ENCODE data around the gene DPYD.

Gene DPYD

DNA sequence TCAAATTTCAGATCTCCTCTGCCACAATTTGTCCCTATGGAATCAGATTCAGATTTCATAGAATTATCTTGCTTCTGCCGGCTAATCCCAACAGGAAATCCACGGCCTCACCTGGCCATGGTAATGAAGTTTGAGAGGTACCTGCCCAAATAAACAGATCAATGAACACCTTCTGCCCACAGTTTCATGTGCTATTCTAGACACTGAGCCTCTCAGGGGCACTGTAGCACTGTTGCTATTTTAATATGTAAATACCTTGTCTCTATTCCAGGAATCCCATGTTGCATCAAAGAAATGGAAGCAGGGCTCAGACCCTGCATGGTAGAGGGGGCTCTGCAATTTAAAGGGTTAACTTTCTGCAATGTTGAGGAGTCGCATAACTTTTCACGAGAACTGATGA is 606.1 kb downstream of the DPYD start:
- TF ChIP-seq, protein P1, sequence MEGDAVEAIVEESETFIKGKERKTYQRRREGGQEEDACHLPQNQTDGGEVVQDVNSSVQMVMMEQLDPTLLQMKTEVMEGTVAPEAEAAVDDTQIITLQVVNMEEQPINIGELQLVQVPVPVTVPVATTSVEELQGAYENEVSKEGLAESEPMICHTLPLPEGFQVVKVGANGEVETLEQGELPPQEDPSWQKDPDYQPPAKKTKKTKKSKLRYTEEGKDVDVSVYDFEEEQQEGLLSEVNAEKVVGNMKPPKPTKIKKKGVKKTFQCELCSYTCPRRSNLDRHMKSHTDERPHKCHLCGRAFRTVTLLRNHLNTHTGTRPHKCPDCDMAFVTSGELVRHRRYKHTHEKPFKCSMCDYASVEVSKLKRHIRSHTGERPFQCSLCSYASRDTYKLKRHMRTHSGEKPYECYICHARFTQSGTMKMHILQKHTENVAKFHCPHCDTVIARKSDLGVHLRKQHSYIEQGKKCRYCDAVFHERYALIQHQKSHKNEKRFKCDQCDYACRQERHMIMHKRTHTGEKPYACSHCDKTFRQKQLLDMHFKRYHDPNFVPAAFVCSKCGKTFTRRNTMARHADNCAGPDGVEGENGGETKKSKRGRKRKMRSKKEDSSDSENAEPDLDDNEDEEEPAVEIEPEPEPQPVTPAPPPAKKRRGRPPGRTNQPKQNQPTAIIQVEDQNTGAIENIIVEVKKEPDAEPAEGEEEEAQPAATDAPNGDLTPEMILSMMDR (conservative IDR thresholded peaks at IDR 0.05; ENCODE audit: low read length) = no peak
- no peak overlapping the region for H3K4me3 ChIP-seq (ENCODE audit: low read length)
- no peak for DNase-seq (ENCODE audit: low read depth)

DNA sequence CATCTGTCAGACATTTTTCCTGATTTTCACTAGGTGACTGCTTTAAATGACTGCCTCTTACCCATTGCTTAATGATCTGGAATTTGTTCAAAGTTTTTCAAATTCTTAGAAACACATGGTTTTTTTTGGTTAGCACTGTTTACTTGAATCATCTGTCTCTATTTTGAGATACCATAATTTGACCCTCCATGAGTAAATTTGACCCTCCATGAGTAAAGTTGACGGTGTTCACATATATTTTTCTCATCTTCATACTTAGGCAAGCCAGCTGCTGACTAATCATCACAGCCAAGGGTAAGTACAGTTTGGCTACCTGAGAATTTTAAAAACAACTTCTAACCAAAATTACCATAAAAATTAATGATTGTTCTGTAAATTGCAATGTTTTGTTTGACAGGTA is 612.7 kb downstream of the DPYD start:
- TF ChIP-seq, protein P1 (conservative IDR thresholded peaks at IDR 0.05; ENCODE audit: low read length) = no peak
- H3K4me3 ChIP-seq (ENCODE audit: low read length) = no peak overlapping the region
- peak; percentile 68 for DNase-seq (ENCODE audit: low read depth)

DNA sequence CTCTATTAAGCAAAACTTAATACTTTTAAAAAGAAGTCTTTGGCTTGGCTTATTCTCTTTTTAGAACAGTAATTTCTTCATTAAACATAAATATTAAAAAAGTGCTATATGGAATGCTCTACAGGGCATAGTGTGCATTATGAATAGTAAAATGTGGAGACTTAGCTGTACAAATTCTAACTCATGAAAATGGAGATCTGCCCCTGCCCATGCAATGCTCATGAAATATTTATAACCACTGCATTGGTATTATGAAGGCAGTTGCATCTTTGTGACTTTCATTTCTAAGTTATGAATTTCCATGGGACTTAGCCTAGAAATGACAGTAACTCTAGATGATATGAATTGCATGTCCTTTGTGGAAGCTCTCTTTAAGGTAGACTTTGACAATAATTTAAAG is 613.3 kb downstream of the DPYD start:
- TF ChIP-seq, protein P1 (conservative IDR thresholded peaks at IDR 0.05; ENCODE audit: low read length) = no peak
- no peak for DNase-seq (ENCODE audit: low read depth)

DNA sequence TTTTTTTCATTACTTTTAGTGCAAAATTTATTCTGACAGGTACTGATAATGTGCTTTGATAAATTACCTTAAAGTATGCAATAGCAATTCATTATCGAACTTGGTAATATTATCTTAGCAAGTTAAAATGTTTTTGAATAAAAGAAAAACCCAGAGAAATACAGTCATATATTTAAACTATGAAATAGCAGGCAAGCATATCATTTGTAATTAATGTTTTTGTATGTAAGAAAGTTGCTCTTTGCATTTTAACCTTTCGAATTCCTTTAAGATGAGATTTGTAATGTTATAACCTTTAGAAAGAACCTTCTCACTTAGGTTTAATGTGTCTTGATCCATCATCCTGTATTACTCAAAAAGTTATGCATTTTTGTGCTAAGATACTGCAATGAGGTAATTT is 613.7 kb downstream of the DPYD start:
- no peak overlapping the region for H3K4me3 ChIP-seq (ENCODE audit: low read length)
- TF ChIP-seq, protein P1 (conservative IDR thresholded peaks at IDR 0.05; ENCODE audit: low read length) = no peak
- DNase-seq (ENCODE audit: low read depth) = no peak

More for the DNA sequence above, 613.3 kb downstream of the DPYD start:
- no peak overlapping the region for H3K4me3 ChIP-seq (ENCODE audit: low read length)

DNA sequence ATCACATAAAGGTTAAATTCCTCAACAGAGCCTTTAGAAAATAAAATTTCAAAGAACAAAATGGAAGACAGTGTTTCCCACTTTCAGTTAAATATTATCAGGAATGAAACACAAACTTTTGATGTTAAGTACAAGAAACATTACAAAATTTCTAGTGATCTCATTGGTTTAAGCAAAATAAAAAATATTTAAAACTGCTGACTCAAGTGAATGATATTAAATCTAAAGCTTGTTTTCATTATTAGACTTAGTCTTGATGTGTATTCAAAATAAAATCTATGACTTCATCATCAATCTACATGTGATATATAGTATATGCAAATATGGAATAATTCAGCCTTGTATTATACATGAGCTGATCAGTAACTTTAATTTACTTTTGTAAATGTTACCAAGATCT is 614.3 kb downstream of the DPYD start:
- DNase-seq (ENCODE audit: low read depth) = no peak
- H3K4me3 ChIP-seq (ENCODE audit: low read length) = no peak overlapping the region
- TF ChIP-seq, protein P1 (conservative IDR thresholded peaks at IDR 0.05; ENCODE audit: low read length) = no peak

DNA sequence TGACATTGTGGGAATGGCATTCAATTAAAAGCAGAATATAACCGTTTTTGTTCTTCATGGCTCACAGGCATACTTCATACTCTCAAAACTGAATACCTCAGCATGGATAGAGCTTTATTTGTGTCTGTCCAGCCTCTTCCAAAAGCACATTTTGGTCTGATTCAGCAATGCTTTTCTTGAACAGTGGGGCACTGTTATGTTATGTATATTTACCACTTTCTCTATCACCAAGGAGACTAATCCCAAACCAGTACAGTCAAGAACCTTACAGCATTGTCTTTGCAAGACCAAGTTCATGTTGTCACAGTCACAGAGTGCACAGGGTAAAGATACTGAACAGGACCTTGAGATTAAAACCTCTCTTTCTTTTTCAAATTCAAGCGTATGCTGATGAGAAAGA is 616.5 kb downstream of the DPYD start:
- no peak for DNase-seq (ENCODE audit: low read depth)

DNA sequence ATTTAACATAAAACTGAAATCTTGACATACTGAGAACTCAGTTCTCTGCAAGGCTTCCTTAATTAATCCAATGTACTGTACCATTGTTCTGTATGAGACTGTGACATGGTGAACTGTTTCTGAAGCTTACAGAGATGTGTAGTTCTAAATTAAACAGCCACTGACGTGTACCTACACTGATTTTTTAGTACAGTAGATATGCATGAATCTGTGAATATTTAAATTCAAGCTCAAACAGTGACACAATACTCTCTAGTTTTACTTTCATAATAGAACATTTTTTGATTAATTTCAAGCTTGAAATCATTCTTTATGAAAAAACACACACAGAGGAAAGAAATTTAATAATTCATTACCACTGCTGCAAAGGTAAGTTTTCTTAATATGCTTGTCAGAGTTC is 621.9 kb downstream of the DPYD start:
- no peak overlapping the region for H3K4me3 ChIP-seq (ENCODE audit: low read length)
- TF ChIP-seq, protein P1 (conservative IDR thresholded peaks at IDR 0.05; ENCODE audit: low read length) = no peak
- DNase-seq (ENCODE audit: low read depth) = no peak

More for the DNA sequence above, 616.5 kb downstream of the DPYD start:
- TF ChIP-seq, protein P1 (conservative IDR thresholded peaks at IDR 0.05; ENCODE audit: low read length) = no peak
- H3K4me3 ChIP-seq (ENCODE audit: low read length) = no peak overlapping the region

All from AG10803 (cell line).